ENCODE data around the gene DNAJB2.

The DNAJB2 gene

GRCh38 chr2:219287580-219288265 is 8.6 kb downstream of the DNAJB2 start:
- H3K79me2 ChIP-seq (ENCODE audit: insufficient read depth, low read length): no peaks in the 10 kb centered on the region
- no peaks in the 10 kb centered on the region for H3F3A ChIP-seq (ENCODE audit: low read depth)
- no peak overlapping the region for H3K4me3 ChIP-seq (ENCODE audit: low read length, poor library complexity, severe bottlenecking)
- H3K9me2 ChIP-seq (replicated peaks; ENCODE audit: low read depth, low read length): no peaks in the 10 kb centered on the region
- H3K36me3 ChIP-seq (ENCODE audit: insufficient read depth, low read length): no peaks in the 10 kb centered on the region; the same call in 1 of the 2 replicates
- H3K4me2 ChIP-seq (ENCODE audit: low read depth, low read length, poor library complexity, severe bottlenecking): no peak overlapping the region
- no peak overlapping the region for H2AFZ ChIP-seq (ENCODE audit: low read length)
- no peaks in the 10 kb centered on the region for H3K9me3 ChIP-seq (ENCODE audit: insufficient read depth, low read depth, low read length)
- no peaks in the 10 kb centered on the region for H3K27me3 ChIP-seq (ENCODE audit: insufficient read depth, low read length, poor library complexity, severe bottlenecking)
- no peak overlapping the region for H3K9ac ChIP-seq (ENCODE audit: low read depth, low read length, poor library complexity, severe bottlenecking)
- no peaks in the 10 kb centered on the region for H4K20me1 ChIP-seq (ENCODE audit: insufficient read depth, low read length, poor library complexity, severe bottlenecking)
- H3K4me1 ChIP-seq (ENCODE audit: insufficient read depth, low read length, poor library complexity, severe bottlenecking): peaks cover 7% of the 10 kb centered on the region
- no peak for TF ChIP-seq EZH2phosphoT487 (IDR thresholded peaks at IDR 0.05; ENCODE audit: borderline replicate concordance)
- TF ChIP-seq CTCF (conservative IDR thresholded peaks at IDR 0.05; ENCODE audit: low read length): no peak

DNA sequence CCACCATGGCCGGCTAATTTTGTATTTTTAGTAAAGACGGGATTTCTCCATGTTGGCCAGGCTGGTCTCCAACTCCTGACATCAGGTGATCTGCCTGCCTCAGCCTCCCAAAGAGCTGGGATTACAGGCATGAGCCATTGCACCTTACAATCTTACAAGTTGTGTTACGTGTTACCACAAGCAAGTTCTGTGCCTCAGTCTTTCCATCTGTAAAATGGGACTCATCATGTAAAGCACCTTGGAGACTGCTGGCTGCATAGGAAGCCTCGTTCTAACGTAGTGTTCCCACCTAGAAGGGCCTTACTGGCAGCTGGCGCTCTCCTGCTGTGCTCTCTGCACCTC is 10.0 kb downstream of the DNAJB2 start:
- Histone ChIP-seq H3K4me2 (ENCODE audit: low read depth, low read length, poor library complexity, severe bottlenecking) (no peak overlapping the region), H3K4me3 (ENCODE audit: low read length, poor library complexity, severe bottlenecking) (no peak overlapping the region), H4K20me1 (ENCODE audit: insufficient read depth, low read length, poor library complexity, severe bottlenecking) (no peaks in the 10 kb centered on the region)

DNA sequence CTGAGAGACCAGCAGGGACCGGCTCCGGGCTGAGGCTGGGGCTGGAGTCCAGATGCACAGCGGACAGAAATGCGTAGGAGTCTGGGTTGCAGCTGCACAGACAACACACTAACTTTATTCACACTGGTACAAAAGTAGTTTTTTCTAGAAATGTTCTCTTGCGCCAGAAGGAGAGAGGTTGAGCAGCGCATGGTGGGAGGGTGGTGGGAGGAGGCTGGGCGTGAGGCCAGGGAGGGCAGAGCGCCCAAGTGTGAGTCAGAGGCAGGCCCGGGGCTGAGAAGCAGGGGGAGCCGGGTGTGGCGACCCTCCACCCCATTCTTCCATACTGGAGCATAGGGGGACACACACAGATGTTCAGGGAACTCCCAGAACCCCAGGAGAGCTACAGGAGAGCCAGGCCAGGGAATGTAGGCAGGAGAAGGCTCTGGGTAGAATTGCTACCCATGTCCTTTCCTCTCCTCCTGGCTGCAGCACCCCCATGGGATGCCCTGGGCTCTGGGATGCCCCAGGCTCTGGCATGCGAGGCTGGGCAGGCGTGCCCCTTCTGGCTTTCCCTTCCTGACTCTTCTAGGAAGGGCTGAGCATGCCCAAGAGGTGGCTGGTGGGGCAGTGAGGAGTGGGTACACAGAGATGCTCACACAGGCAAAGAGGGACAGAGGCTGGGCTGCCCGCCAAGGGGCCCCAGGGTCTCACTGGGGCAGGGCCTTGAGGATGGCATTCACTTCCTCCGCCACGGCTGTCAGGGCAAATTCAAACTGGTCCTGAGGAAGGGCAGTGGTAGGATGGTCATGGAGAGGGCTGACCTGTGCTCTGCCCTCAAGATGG is 10.6 kb downstream of the DNAJB2 start:
- H3K9me3 ChIP-seq (ENCODE audit: insufficient read depth, low read depth, low read length): no peaks in the 10 kb centered on the region
- TF ChIP-seq CTCF (conservative IDR thresholded peaks at IDR 0.05; ENCODE audit: low read length) (no peak), EZH2phosphoT487 (IDR thresholded peaks at IDR 0.05; ENCODE audit: borderline replicate concordance) (no peak)
- no peaks in the 10 kb centered on the region for H4K20me1 ChIP-seq (ENCODE audit: insufficient read depth, low read length, poor library complexity, severe bottlenecking)
- no peak overlapping the region for H2AFZ ChIP-seq (ENCODE audit: low read length)
- H3K4me1 ChIP-seq (ENCODE audit: insufficient read depth, low read length, poor library complexity, severe bottlenecking): peaks cover 12% of the 10 kb centered on the region
- H3F3A ChIP-seq (ENCODE audit: low read depth): no peaks in the 10 kb centered on the region
- no peaks in the 10 kb centered on the region for H3K27me3 ChIP-seq (ENCODE audit: insufficient read depth, low read length, poor library complexity, severe bottlenecking)
- no peaks in the 10 kb centered on the region; the same call in 1 of the 2 replicates for H3K36me3 ChIP-seq (ENCODE audit: insufficient read depth, low read length)
- H3K9ac ChIP-seq (ENCODE audit: low read depth, low read length, poor library complexity, severe bottlenecking): no peak overlapping the region
- no peaks in the 10 kb centered on the region for H3K79me2 ChIP-seq (ENCODE audit: insufficient read depth, low read length)
- H3K4me3 ChIP-seq (ENCODE audit: low read length, poor library complexity, severe bottlenecking): no peak overlapping the region
- H3K4me2 ChIP-seq (ENCODE audit: low read depth, low read length, poor library complexity, severe bottlenecking): no peak overlapping the region
- no peaks in the 10 kb centered on the region for H3K9me2 ChIP-seq (replicated peaks; ENCODE audit: low read depth, low read length)

More for the DNA sequence above, 10.0 kb downstream of the DNAJB2 start:
- Histone ChIP-seq H3K9me3 (ENCODE audit: insufficient read depth, low read depth, low read length) (no peaks in the 10 kb centered on the region), H3F3A (ENCODE audit: low read depth) (no peaks in the 10 kb centered on the region), H3K27me3 (ENCODE audit: insufficient read depth, low read length, poor library complexity, severe bottlenecking) (no peaks in the 10 kb centered on the region), H3K36me3 (ENCODE audit: insufficient read depth, low read length) (no peaks in the 10 kb centered on the region; the same call in 1 of the 2 replicates), H3K9ac (ENCODE audit: low read depth, low read length, poor library complexity, severe bottlenecking) (no peak overlapping the region), H3K9me2 (replicated peaks; ENCODE audit: low read depth, low read length) (no peaks in the 10 kb centered on the region), H2AFZ (ENCODE audit: low read length) (no peak overlapping the region), H3K79me2 (ENCODE audit: insufficient read depth, low read length) (no peaks in the 10 kb centered on the region), H3K4me1 (ENCODE audit: insufficient read depth, low read length, poor library complexity, severe bottlenecking) (peaks cover 9% of the 10 kb centered on the region)
- TF ChIP-seq CTCF (conservative IDR thresholded peaks at IDR 0.05; ENCODE audit: low read length) (no peak), EZH2phosphoT487 (IDR thresholded peaks at IDR 0.05; ENCODE audit: borderline replicate concordance) (no peak)
